Activated naive CD4-positive, alpha-beta T cell (primary cell): ENCODE data around the gene REXO4.

Experiments used
- DNase-seq, 4 experiments: peaks; one replicate each; lab custom pipeline; 2025; lab: John Stamatoyannopoulos, UW

The REXO4 gene

DNA sequence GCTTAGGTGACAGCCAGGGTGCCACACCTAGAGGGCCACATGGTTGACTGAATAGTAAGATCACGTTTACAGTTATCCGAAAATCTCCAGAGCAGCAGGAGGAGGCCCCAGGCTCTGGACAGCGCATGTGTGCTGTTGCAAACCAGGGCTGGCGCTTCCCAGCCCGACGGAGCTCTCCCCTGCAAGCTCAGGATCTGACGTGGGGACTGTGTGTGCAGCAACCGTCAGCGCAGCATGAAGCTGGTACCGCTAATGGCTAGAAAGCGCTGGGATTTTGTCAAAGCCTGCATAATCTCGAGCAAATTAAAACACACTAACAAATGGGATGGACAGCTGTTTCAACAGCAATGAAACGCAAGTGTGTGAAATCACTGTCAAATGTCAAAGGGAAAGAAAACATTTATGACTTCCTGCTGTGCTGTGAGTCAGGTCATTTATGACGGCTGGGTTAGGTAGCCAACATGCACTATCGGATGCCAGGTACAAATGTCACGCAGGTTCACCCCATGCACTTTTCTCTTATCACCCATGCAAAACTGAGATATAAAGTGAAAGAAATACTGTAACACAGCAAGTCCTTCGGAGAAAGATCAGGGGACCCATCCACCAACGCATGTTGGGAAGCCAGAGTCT lies 49.4 kb downstream of the REXO4 start:
- DNase-seq = no peak

DNA sequence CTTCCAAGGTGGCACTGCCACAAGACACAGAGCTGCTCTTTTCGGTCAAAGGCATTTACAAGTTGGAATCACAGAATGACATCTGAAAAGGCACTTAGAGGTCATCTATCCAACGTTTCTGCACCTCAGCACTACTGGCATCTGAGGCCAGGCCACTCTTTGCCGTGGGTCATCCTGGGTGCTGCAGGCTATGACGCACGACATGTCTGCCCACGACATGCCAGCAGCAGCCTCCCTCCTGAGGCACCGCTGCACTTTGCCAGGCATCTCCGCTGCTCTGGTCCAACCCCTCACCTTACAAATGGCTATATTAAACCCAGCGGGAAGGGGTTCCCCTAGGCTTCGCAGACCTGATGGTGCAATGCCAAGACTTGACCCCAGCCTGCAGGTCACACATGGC lies 50.0 kb downstream of the REXO4 start:
- no peak for DNase-seq

DNA sequence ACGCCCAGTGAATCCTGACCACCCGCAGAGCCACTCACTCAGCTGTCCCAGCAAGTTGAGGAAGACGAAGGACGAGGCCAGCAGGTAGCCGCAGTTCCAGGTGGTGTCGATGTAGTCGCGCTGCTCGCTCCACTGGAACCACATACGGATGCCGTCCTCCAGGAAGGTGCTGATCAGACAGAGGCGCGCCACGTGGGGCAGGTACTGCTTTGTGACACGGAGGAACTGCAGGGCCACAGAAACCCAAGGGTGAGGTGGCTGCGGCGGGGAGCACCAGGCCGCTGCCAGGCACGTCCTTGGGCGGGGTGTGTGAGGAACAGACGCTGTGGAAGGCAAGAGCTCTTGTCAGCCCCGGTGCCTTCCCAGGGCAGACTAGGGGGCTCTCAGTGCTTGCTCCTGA lies 50.6 kb downstream of the REXO4 start:
- DNase-seq = no peak

- DNase-seq = no peak
Observed at GRCh38 chr9:133366435-133366834, 51.4 kb downstream of the REXO4 start.

GRCh38 chr9:133362359-133363044 lies 55.3 kb downstream of the REXO4 start:
- DNase-seq = no peak

DNA sequence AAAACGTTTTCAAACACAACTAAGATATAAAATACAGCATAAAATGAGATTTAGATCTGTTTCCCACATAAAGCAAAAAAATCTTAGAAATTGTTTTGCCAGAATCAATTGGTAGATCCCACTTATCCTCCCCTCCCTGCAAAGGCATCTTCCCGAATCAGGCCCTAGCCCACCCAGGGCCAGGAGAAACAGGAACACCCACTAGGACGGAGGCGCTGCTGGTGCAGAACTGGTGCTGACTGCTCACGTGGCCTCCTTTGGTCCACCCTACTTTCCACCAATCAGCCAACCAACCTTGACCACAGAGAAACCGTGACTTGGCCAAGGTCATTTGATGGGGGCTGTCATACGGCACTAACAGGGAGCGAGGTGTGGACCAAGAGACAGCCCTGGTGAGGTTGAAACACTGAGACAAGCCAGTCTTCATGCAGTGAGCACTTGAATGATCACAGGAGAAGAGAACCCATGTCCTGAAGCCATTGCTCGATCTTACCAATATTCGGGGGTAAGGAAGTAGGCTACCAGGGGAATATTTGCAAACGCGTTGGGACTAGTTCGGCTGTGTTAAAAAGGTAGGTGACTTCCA lies 56.2 kb downstream of the REXO4 start:
- DNase-seq = no peak

DNA sequence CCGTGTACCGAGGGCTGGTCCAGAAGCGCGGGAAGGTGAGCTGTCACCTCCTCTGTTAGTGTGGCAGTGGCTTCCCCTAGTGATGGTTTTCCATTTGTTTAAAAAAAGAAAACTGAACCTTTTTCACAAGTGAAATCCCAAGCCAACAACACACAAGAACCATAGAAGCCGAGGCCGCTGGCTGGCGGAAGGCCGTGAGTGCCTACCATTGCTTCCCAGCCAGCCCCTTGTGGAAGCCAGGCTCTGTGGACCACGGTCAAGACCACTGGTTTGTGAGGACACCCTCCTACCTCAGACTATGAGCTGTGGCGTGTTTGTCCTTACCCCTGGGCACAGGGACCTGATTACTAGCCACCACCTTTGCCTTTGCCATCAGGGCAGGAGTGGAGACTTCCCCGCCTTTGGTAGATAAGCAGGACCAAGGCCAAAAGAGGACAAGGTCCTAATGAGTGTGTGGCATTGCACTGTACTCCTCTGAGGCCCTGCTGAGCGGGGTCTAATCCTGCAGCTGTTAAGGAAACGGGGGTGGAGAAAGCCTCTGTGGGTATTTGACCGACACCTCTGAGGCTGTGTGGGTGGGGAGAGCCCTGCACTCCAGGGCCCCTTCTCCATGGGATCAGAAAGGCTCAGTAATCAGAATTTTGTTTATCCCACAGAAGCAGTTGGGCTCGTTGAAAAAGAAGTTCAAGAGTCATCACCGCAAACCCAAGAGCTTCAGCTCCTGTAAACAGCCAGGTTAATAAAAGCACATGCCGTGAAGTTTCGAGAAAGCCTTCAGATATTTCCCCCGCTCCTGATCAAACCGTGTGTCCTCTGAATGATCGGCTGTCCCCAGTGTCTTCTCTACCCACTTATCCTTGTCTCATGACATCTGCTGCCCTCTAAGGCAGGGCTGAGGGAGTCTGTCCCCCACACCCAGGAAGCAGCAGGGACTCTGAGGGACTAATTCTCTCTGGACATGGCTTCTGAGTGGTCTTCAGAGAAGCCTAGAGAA lies 57.1 kb downstream of the REXO4 start:
- DNase-seq = no peak

DNA sequence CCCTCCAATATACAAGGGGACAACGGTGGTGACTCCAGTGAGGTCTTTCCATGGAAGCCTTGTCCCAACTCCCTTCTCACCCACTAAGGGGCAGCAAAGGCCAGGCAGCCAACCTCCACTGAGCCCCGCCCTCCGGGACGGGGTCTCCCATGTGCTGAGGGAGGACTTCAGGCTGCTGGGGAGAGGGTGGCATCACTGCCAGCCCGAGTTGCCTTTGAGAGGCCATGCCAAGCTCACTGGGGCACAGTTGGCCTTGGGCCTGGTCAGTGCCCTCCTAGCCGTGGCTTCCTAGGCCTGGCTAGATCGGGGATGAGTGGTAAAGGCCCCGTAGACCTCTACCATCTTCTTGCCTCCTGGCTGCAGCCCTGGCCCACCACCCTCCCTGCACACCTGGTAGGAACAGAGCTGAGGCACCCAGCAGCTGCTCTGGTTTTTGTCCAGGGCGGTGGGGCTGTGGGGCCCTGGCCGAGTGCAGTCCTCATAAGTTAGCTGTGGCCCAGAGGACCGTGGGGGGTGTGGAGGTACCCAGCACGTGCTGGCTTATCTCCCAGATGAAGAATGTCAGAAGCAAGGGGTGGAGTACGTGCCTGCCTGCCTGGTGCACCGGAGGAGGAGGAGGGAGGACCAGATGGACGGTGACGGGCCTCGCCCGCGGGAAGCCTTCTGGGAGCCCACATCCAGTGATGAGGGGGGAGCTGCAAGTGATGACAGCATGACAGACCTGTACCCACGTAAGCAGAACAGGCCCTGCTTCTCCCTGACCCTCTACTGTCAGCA lies 58.2 kb downstream of the REXO4 start:
- DNase-seq = peak in 1 of 4 experiments; percentile 16

- DNase-seq = no peak
Observed at GRCh38 chr9:133357656-133358055, 60.2 kb downstream of the REXO4 start.

DNA sequence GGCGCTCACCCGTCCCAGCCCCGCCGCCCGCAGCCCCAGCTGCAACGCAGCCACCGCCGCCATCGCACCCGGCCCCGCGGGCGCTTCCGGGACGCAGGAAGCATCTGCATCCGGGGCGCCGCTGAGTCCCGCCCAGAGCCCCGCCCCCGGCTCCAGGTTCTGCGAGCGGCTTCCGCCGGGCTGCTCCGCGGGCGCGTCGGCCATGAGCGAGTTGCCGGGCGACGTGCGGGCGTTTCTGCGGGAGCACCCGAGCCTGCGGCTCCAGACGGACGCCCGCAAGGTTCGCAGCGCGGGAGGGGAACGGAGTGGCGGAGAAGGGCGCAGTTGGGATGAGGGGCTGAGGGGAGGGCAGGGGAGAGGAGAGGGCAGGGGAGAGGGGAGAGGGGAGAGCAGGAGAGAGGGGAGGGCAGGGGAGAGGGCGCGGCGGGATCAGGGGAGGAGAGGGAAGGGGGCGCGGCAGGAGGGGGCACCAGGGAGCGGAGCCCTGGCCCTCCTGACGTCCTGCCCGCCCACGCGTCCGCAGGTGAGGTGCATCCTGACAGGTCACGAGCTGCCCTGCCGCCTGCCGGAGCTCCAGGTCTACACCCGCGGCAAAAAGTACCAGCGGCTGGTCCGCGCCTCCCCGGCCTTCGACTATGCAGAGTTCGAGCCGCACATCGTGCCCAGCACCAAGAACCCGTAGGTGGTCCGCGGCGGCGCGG lies 61.3 kb downstream of the REXO4 start, which contains the start of the genes SURF1 and SURF2:
SURF1 (minus strand) TSS at position 97 of the 701 bp plus-strand sequence; CDS start at position 63, 34 bp downstream.
SURF2 (plus strand) TSS at position 160 of the 701 bp plus-strand sequence; CDS start at position 203, 43 bp downstream.
- peak; percentile 62 to 93 (median 72) for DNase-seq
